Measurements from ENCODE around the gene SLC44A5.

- TF ChIP-seq, protein P1, sequence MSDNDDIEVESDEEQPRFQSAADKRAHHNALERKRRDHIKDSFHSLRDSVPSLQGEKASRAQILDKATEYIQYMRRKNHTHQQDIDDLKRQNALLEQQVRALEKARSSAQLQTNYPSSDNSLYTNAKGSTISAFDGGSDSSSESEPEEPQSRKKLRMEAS (IDR thresholded peaks at IDR 0.05) = no peak
- TF ChIP-seq, protein P2, sequence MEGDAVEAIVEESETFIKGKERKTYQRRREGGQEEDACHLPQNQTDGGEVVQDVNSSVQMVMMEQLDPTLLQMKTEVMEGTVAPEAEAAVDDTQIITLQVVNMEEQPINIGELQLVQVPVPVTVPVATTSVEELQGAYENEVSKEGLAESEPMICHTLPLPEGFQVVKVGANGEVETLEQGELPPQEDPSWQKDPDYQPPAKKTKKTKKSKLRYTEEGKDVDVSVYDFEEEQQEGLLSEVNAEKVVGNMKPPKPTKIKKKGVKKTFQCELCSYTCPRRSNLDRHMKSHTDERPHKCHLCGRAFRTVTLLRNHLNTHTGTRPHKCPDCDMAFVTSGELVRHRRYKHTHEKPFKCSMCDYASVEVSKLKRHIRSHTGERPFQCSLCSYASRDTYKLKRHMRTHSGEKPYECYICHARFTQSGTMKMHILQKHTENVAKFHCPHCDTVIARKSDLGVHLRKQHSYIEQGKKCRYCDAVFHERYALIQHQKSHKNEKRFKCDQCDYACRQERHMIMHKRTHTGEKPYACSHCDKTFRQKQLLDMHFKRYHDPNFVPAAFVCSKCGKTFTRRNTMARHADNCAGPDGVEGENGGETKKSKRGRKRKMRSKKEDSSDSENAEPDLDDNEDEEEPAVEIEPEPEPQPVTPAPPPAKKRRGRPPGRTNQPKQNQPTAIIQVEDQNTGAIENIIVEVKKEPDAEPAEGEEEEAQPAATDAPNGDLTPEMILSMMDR (IDR thresholded peaks at IDR 0.05) = no peak
- TF ChIP-seq JUN (IDR thresholded peaks at IDR 0.05) = no peak
- TF ChIP-seq CBX8 (IDR thresholded peaks at IDR 0.05) = no peak
- no peak for TF ChIP-seq CHD2 (IDR thresholded peaks at IDR 0.05; ENCODE audit: low read length, partially characterized antibody)
- no peak for TF ChIP-seq EP300 (IDR thresholded peaks at IDR 0.05)
- no peak for TF ChIP-seq RAD21 (conservative IDR thresholded peaks at IDR 0.05 in 1 of 2, IDR thresholded peaks at IDR 0.05 in 1 of 2)
- TF ChIP-seq RCOR1 (IDR thresholded peaks at IDR 0.05; ENCODE audit: low read depth, low read length) = no peak
- no peak for TF ChIP-seq JUNB (IDR thresholded peaks at IDR 0.05)
- TF ChIP-seq TFCP2L1 (CRISPR knock-in tag; IDR thresholded peaks at IDR 0.05) = no peak
- TF ChIP-seq REST (IDR thresholded peaks at IDR 0.05) = no peak
Measured at GRCh38 chr1:75257424-75257823, 353.5 kb downstream of the SLC44A5 start.
